AG20443 (cell line): ENCODE results near the gene DCST2.
A peak's percentile ranks its signal among the peaks of the same experiment; 100 is the strongest.

Experiments used
- DNase-seq: peaks from one replicate; pipeline ENCODE4 v3.0.0; 2012; ENCODE audit warnings: low spot score, mixed read lengths

Gene DCST2

GRCh38 chr1:155069551-155070157, 36.1 kb upstream of the DCST2 start:
- DNase-seq, result no peak

- no peak for DNase-seq
Measured at GRCh38 chr1:155068599-155068998, 35.0 kb upstream of the DCST2 start.

- no peak for DNase-seq
Measured at GRCh38 chr1:155066777-155067176, 33.2 kb upstream of the DCST2 start.

- DNase-seq, result no peak
Measured at GRCh38 chr1:155064832-155065429, 31.4 kb upstream of the DCST2 start.

GRCh38 chr1:155064111-155064831, 30.7 kb upstream of the DCST2 start:
- peak; percentile 54 for DNase-seq

GRCh38 chr1:155063550-155064110, 30.0 kb upstream of the DCST2 start, which contains the start of gene EFNA4:
Gene EFNA4, plus strand, starts transcription at chr1:155063740. Its CDS starts 84 bp downstream, at chr1:155063824.
- DNase-seq, result peak; percentile 92

GRCh38 chr1:155062702-155063411, 29.3 kb upstream of the DCST2 start:
- peak; percentile 70 for DNase-seq

- DNase-seq, result no peak
Measured at GRCh38 chr1:155062151-155062686, 28.6 kb upstream of the DCST2 start.

- peak; percentile 85 for DNase-seq
Measured at GRCh38 chr1:155061381-155062150, 28.0 kb upstream of the DCST2 start.

GRCh38 chr1:155060736-155061135, 27.2 kb upstream of the DCST2 start:
- DNase-seq, result no peak

- no peak for DNase-seq
Measured at GRCh38 chr1:155057788-155058211, 24.2 kb upstream of the DCST2 start.

GRCh38 chr1:155057104-155057503, 23.5 kb upstream of the DCST2 start:
- DNase-seq, result no peak

- DNase-seq, result no peak
Measured at GRCh38 chr1:155053531-155054105, 20.0 kb upstream of the DCST2 start.

- no peak for DNase-seq
Measured at GRCh38 chr1:155052439-155053395, 19.1 kb upstream of the DCST2 start.

GRCh38 chr1:155051777-155052398, 18.3 kb upstream of the DCST2 start:
- peak; percentile 64 for DNase-seq

- DNase-seq, result no peak
Measured at GRCh38 chr1:155051342-155051776, 17.8 kb upstream of the DCST2 start.

- DNase-seq, result peak; percentile 97
Measured at GRCh38 chr1:155050560-155051341, 17.2 kb upstream of the DCST2 start, which contains the start of gene ADAM15. Gene ADAM15, plus strand, starts transcription at chr1:155051316. Its CDS starts 71 bp downstream, at chr1:155051387.
